Osteoblast (primary cell): ENCODE results near the gene IL17C. TPM values are rescaled to one million over a fixed set of nuclear protein-coding genes. Genes with fewer than 3 reads are reported as not detected.

Experiments used
- DNase-seq: peaks from one replicate; pipeline ENCODE4 v3.0.0; 2011; ENCODE audit warnings: low spot score, mixed read lengths; ENCODE audit not compliant: insufficient read length; ENCODE audit errors: missing footprints
- H2AFZ ChIP-seq: 2 replicates; pipeline ENCODE4 v1.6.0; 2011; ENCODE audit warnings: mild to moderate bottlenecking, low read length
- H3K27ac ChIP-seq: 2 replicates; pipeline ENCODE4 v1.5.1; 2011; ENCODE audit warnings: mild to moderate bottlenecking, low read depth, low read length, moderate library complexity
- H3K27me3 ChIP-seq: 2 replicates; pipeline ENCODE4 v1.6.0; 2012; ENCODE audit warnings: mild to moderate bottlenecking, control low read depth, inconsistent platforms, low read length, moderate library complexity; ENCODE audit not compliant: insufficient read depth
- H3K36me3 ChIP-seq: 2 replicates; pipeline ENCODE4 v1.5.1; 2011; ENCODE audit warnings: mild to moderate bottlenecking, low read length, control low read depth, moderate library complexity; ENCODE audit not compliant: insufficient read depth
- H3K4me1 ChIP-seq: 2 replicates; pipeline ENCODE4 v1.5.1; 2011; ENCODE audit warnings: mild to moderate bottlenecking, low read length, control low read depth, moderate library complexity; ENCODE audit not compliant: insufficient read depth
- H3K4me2 ChIP-seq: 2 replicates; pipeline ENCODE4 v1.6.0; 2011; ENCODE audit warnings: mild to moderate bottlenecking, low read length; ENCODE audit not compliant: insufficient read depth
- H3K4me3 ChIP-seq: fragments of 200-600 bp; sonication (generic); 3 replicates; pipeline ENCODE4 v1.5.1; 2012; ENCODE audit warnings: mild to moderate bottlenecking, low read length, inconsistent platforms; ENCODE audit not compliant: insufficient read depth
- H3K79me2 ChIP-seq: 2 replicates; pipeline ENCODE4 v1.6.0; 2012; ENCODE audit warnings: mild to moderate bottlenecking, low read length, control low read depth, inconsistent platforms; ENCODE audit not compliant: insufficient read depth
- H3K9me3 ChIP-seq: 2 replicates; pipeline ENCODE4 v1.5.1; 2011; ENCODE audit warnings: low read depth, low read length, control low read depth
- H4K20me1 ChIP-seq: 2 replicates; pipeline ENCODE4 v1.6.0; 2012; ENCODE audit warnings: mild to moderate bottlenecking, low read length, control low read depth; ENCODE audit not compliant: insufficient read depth
- CTCF ChIP-seq: IDR thresholded peaks from 2 replicates; pipeline ENCODE4 v1.5.1; 2011; ENCODE audit warnings: mild to moderate bottlenecking, low read depth, low read length, moderate library complexity; ENCODE audit errors: extremely low read depth
- total RNA-seq: library from RNA; depleted of rRNA; stranded (reverse); fragments of >200 nt; gene quantifications from 2 replicates; pipeline ENCODE4 v1.2.3, GENCODE V29; 2012

The IL17C gene
- total RNA-seq, 1 donor = under 0.01 TPM

GRCh38 chr16:88634994-88635670 lies 3.2 kb upstream of the IL17C start:
- Histone ChIP-seq H3K4me1 (peaks cover 6% of the 10 kb centered on the region), H4K20me1 (peaks cover 11% of the 10 kb centered on the region), H3K9me3 (no peaks in the 10 kb centered on the region), H3K27me3 (peaks cover 29% of the 10 kb centered on the region), H3K4me3 (peak overlapping the region; percentile 73), H3K36me3 (peaks cover 3% of the 10 kb centered on the region), H3K27ac (no peak overlapping the region), H3K79me2 (no peaks in the 10 kb centered on the region), H3K4me2 (peak overlapping the region; percentile 84), H2AFZ (no peak overlapping the region)
- DNase-seq = peak; percentile 96
- no peak for TF ChIP-seq CTCF

DNA sequence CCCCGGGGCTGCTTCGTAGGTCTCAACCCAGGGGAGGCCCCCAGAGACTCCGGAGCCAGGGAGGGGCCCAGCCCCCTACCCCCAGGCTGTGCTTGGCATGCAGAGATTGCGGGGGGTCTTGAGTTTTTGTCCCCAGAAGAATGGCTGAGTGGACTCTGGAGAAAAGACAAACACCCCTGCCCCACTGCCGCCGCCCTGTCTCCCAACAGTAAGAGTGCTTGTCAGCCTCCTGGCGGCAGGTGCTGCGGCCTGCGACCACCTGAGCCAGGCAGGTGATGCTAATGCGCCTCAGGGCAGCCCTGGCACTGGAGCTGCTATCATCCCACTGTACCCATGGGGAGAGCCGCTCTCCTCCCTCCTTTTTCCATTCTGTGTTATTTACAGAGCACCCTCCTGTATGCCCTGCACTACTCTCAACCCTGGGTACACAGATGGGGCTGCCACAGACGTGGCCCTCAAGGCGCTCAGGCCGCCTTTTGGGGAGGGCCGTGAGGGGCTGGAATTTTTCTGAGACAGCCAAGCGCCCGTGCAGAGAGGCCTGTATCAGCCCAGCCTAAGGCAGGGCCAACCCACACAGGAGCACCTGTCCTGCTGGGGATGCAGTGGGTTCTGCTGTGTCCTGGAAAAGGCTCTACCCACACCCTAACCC lies 2.6 kb upstream of the IL17C start:
- Histone ChIP-seq H2AFZ (no peak overlapping the region), H3K4me2 (no peak overlapping the region), H3K9me3 (no peaks in the 10 kb centered on the region), H3K27ac (no peak overlapping the region), H3K4me1 (peaks cover 6% of the 10 kb centered on the region), H3K4me3 (no peak overlapping the region), H3K27me3 (peaks cover 35% of the 10 kb centered on the region), H4K20me1 (peaks cover 11% of the 10 kb centered on the region), H3K36me3 (no peaks in the 10 kb centered on the region), H3K79me2 (no peaks in the 10 kb centered on the region)
- TF ChIP-seq CTCF = no peak
- no peak for DNase-seq

DNA sequence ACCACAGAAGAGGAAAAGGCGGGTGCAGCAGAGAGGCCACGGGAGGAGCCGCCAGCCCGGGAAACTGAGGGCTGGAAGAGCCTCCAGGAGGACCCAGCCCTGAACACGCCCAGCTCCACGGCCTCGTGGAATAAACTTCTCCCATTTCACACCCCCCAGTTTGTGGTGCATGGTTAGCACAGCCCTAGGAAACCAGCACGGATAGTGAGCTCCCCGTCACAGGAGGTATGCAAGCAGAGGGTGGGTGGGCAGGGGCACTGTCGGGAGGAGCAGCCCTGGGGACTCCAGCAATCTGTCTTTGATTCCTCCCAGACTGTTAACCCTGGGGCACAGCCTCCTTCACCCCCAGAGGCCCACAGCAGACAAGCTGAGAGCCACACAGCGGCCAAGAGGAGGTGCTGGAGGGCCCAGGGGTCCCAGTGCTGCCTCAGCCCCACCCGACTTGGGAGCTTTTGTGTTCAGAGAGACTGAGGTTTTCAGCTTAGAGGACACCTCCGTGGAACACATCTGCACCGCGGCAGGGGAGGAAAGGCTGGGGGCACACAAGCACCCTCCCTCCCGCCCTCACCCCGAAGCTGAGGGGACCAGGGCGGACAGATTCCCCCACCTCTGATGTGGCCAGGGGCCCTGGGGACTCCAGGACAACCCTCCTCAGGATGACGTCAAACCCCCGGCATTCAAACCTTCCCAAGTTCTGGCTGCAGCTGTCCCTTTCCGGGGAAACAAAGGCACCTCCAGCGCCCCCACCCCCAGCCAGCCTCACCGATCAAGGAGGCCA lies 1.7 kb upstream of the IL17C start:
- Histone ChIP-seq H4K20me1 (peaks cover 7% of the 10 kb centered on the region), H3K36me3 (no peaks in the 10 kb centered on the region), H2AFZ (no peak overlapping the region), H3K9me3 (no peaks in the 10 kb centered on the region), H3K27me3 (peaks cover 39% of the 10 kb centered on the region), H3K27ac (no peak overlapping the region), H3K4me3 (no peak overlapping the region), H3K4me1 (peaks cover 6% of the 10 kb centered on the region), H3K79me2 (no peaks in the 10 kb centered on the region), H3K4me2 (no peak overlapping the region)
- no peak for DNase-seq
- TF ChIP-seq CTCF = no peak
